ENCODE data around the gene FOXJ1.

Gene FOXJ1

GRCh38 chr17:76171706-76172105, 30.7 kb upstream of the FOXJ1 start:
- Histone ChIP-seq H3K9me3 (ENCODE audit: insufficient read depth, low read length) (no peaks in the 10 kb centered on the region), H3K4me3 (ENCODE audit: insufficient read length, low read depth) (no peak overlapping the region), H3K27me3 (ENCODE audit: insufficient read depth, insufficient read length) (no peaks in the 10 kb centered on the region), H3K36me3 (ENCODE audit: insufficient read depth, insufficient read length, low read length) (no peaks in the 10 kb centered on the region), H3K9ac (ENCODE audit: insufficient read length, low read depth) (no peak overlapping the region), H3K4me1 (ENCODE audit: insufficient read depth, insufficient read length) (no peaks in the 10 kb centered on the region)
- no peak for TF ChIP-seq SUZ12 (IDR thresholded peaks at IDR 0.05; ENCODE audit: extremely low read depth, insufficient read depth, insufficient read length)
- DNase-seq (ENCODE audit: low read depth, low spot score) = no peak

- H3K27me3 ChIP-seq (ENCODE audit: insufficient read depth, insufficient read length) = no peaks in the 10 kb centered on the region
- H3K36me3 ChIP-seq (ENCODE audit: insufficient read depth, insufficient read length, low read length) = no peaks in the 10 kb centered on the region
- no peaks in the 10 kb centered on the region for H3K9me3 ChIP-seq (ENCODE audit: insufficient read depth, low read length)
- no peak for DNase-seq (ENCODE audit: low read depth, low spot score)
- no peak for TF ChIP-seq YY1 (IDR thresholded peaks at IDR 0.05; ENCODE audit: insufficient read depth, insufficient read length)
- TF ChIP-seq SUZ12 (IDR thresholded peaks at IDR 0.05; ENCODE audit: extremely low read depth, insufficient read depth, insufficient read length) = no peak
- TF ChIP-seq ZNF274 (IDR thresholded peaks at IDR 0.05; ENCODE audit: low read depth, low read length) = no peak
- H3K4me1 ChIP-seq (ENCODE audit: insufficient read depth, insufficient read length) = no peaks in the 10 kb centered on the region
- H3K4me3 ChIP-seq (ENCODE audit: insufficient read length, low read depth) = no peak overlapping the region
- H3K9ac ChIP-seq (ENCODE audit: insufficient read length, low read depth) = no peak overlapping the region
These were observed 29.1 kb upstream of the FOXJ1 start for GRCh38 chr17:76170114-76170513.

DNA sequence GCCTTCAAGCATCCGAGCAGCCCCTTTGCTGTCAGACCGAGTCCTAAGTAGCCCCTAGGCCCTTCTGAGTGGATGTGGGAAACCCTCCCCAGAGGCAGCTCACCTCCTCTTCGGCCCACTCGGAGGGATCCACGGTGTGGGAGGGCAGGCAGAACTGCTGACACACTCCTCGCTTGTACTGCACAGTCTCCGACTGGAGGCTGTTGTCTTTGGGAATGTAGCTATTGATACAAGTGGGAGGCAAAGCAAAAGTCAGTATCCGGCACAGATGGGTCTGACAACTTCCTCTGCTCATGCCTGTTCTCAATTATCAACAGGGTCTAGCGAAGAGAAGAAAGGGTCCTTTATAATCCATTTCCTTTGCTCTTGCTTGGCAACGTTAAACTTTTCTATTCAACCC, 25.9 kb upstream of the FOXJ1 start:
- H3K4me1 ChIP-seq (ENCODE audit: insufficient read depth, insufficient read length) = no peaks in the 10 kb centered on the region
- H3K9ac ChIP-seq (ENCODE audit: insufficient read length, low read depth) = no peak overlapping the region
- DNase-seq (ENCODE audit: low read depth, low spot score) = no peak
- H3K36me3 ChIP-seq (ENCODE audit: insufficient read depth, insufficient read length, low read length) = no peaks in the 10 kb centered on the region
- no peaks in the 10 kb centered on the region for H3K27me3 ChIP-seq (ENCODE audit: insufficient read depth, insufficient read length)
- no peak overlapping the region for H3K4me3 ChIP-seq (ENCODE audit: insufficient read length, low read depth)
- H3K9me3 ChIP-seq (ENCODE audit: insufficient read depth, low read length) = no peaks in the 10 kb centered on the region
- TF ChIP-seq YY1 (IDR thresholded peaks at IDR 0.05; ENCODE audit: insufficient read depth, insufficient read length) (no peak), ZNF274 (IDR thresholded peaks at IDR 0.05; ENCODE audit: low read depth, low read length) (no peak), SUZ12 (IDR thresholded peaks at IDR 0.05; ENCODE audit: extremely low read depth, insufficient read depth, insufficient read length) (no peak)

DNA sequence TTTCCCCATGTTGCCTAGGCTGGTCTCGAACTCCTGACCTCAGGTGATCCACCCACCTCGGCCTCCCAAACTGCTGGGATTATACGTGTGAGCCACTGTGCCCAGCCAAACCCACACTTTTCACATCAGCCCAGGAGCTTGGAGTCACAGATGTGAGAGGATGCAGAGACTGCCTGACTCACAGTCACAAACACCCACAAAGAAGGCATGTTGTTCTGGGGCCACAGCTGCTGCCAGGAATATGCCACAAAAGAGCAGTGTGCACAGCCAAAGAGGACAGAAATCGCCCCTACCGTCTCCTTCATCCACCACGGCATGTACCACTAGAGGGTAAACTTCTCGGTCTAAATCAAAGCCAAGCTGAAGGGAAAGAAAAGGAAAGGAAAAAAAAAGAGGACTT, 25.1 kb upstream of the FOXJ1 start:
- TF ChIP-seq SUZ12 (IDR thresholded peaks at IDR 0.05; ENCODE audit: extremely low read depth, insufficient read depth, insufficient read length) (no peak), YY1 (IDR thresholded peaks at IDR 0.05; ENCODE audit: insufficient read depth, insufficient read length) (no peak), ZNF274 (IDR thresholded peaks at IDR 0.05; ENCODE audit: low read depth, low read length) (no peak)
- H3K9ac ChIP-seq (ENCODE audit: insufficient read length, low read depth) = no peak overlapping the region
- no peaks in the 10 kb centered on the region for H3K27me3 ChIP-seq (ENCODE audit: insufficient read depth, insufficient read length)
- no peaks in the 10 kb centered on the region for H3K4me1 ChIP-seq (ENCODE audit: insufficient read depth, insufficient read length)
- H3K36me3 ChIP-seq (ENCODE audit: insufficient read depth, insufficient read length, low read length) = no peaks in the 10 kb centered on the region
- no peaks in the 10 kb centered on the region for H3K9me3 ChIP-seq (ENCODE audit: insufficient read depth, low read length)
- no peak overlapping the region for H3K4me3 ChIP-seq (ENCODE audit: insufficient read length, low read depth)
- no peak for DNase-seq (ENCODE audit: low read depth, low spot score)

DNA sequence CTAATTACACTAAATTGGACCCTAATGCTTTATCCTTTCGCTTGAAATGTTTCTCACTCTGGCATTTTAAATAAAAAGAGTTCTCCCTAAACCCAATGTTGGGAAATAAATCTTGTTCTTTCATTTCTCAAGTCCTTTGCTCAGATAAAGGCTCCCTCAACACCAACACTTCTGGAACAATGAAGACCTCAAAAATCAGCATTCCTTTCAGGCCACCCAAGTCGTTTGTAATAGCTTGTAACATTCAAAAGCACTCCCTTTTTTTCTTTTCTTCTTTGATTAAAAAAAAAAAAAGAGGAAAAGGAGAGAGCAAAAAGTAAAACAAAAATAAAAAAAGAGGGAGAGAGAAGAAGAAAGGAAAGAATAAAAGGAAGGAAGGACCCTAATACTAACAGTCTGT, 23.3 kb upstream of the FOXJ1 start:
- Histone ChIP-seq H3K4me1 (ENCODE audit: insufficient read depth, insufficient read length) (no peaks in the 10 kb centered on the region), H3K9ac (ENCODE audit: insufficient read length, low read depth) (no peak overlapping the region), H3K4me3 (ENCODE audit: insufficient read length, low read depth) (no peak overlapping the region), H3K27me3 (ENCODE audit: insufficient read depth, insufficient read length) (no peaks in the 10 kb centered on the region), H3K36me3 (ENCODE audit: insufficient read depth, insufficient read length, low read length) (no peaks in the 10 kb centered on the region), H3K9me3 (ENCODE audit: insufficient read depth, low read length) (no peaks in the 10 kb centered on the region)
- TF ChIP-seq YY1 (IDR thresholded peaks at IDR 0.05; ENCODE audit: insufficient read depth, insufficient read length) (no peak), ZNF274 (IDR thresholded peaks at IDR 0.05; ENCODE audit: low read depth, low read length) (no peak), SUZ12 (IDR thresholded peaks at IDR 0.05; ENCODE audit: extremely low read depth, insufficient read depth, insufficient read length) (no peak)
- DNase-seq (ENCODE audit: low read depth, low spot score) = no peak

DNA sequence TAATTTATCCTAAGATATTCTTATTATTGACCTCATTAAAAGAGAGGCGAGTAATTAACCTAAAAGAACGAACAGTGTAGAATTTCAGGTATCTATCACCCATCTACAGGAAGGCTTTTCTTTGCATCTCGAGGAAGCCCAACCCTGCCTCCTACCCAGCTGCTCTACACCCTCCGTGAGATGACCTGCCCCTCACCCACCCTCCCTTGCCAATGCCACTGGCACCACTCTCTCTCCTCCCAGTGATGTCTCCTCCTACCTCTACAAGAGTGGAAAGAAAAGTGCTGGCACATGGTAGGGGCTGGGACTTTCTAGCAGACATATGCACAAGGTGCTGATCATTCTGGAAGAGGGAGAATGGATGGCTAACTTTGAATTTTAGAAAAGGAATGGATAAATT, 22.9 kb upstream of the FOXJ1 start:
- TF ChIP-seq SUZ12 (IDR thresholded peaks at IDR 0.05; ENCODE audit: extremely low read depth, insufficient read depth, insufficient read length) (no peak), ZNF274 (IDR thresholded peaks at IDR 0.05; ENCODE audit: low read depth, low read length) (no peak), YY1 (IDR thresholded peaks at IDR 0.05; ENCODE audit: insufficient read depth, insufficient read length) (no peak)
- Histone ChIP-seq H3K9ac (ENCODE audit: insufficient read length, low read depth) (no peak overlapping the region), H3K36me3 (ENCODE audit: insufficient read depth, insufficient read length, low read length) (no peaks in the 10 kb centered on the region), H3K4me3 (ENCODE audit: insufficient read length, low read depth) (no peak overlapping the region), H3K9me3 (ENCODE audit: insufficient read depth, low read length) (no peaks in the 10 kb centered on the region), H3K4me1 (ENCODE audit: insufficient read depth, insufficient read length) (no peaks in the 10 kb centered on the region), H3K27me3 (ENCODE audit: insufficient read depth, insufficient read length) (no peaks in the 10 kb centered on the region)
- no peak for DNase-seq (ENCODE audit: low read depth, low spot score)

- H3K9ac ChIP-seq (ENCODE audit: insufficient read length, low read depth) = no peak overlapping the region
- H3K9me3 ChIP-seq (ENCODE audit: insufficient read depth, low read length) = no peaks in the 10 kb centered on the region
- no peak for DNase-seq (ENCODE audit: low read depth, low spot score)
- H3K4me3 ChIP-seq (ENCODE audit: insufficient read length, low read depth) = no peak overlapping the region
- H3K36me3 ChIP-seq (ENCODE audit: insufficient read depth, insufficient read length, low read length) = no peaks in the 10 kb centered on the region
- no peaks in the 10 kb centered on the region for H3K27me3 ChIP-seq (ENCODE audit: insufficient read depth, insufficient read length)
- no peaks in the 10 kb centered on the region for H3K4me1 ChIP-seq (ENCODE audit: insufficient read depth, insufficient read length)
- TF ChIP-seq ZNF274 (IDR thresholded peaks at IDR 0.05; ENCODE audit: low read depth, low read length) (no peak), YY1 (IDR thresholded peaks at IDR 0.05; ENCODE audit: insufficient read depth, insufficient read length) (no peak), SUZ12 (IDR thresholded peaks at IDR 0.05; ENCODE audit: extremely low read depth, insufficient read depth, insufficient read length) (no peak)
These were observed 20.7 kb upstream of the FOXJ1 start for GRCh38 chr17:76161619-76162266.
